NCI-H1092 treated with DMSO at 0.1 percent for 48 hours (cell line): ENCODE measurements around the gene CCNJL.
A peak's percentile ranks its signal among the peaks of the same experiment; 100 is the strongest.

ENCODE experiments used
- DNase-seq: peaks from one replicate; lab custom pipeline; 2025; lab: John Stamatoyannopoulos, UW

The CCNJL gene

DNA sequence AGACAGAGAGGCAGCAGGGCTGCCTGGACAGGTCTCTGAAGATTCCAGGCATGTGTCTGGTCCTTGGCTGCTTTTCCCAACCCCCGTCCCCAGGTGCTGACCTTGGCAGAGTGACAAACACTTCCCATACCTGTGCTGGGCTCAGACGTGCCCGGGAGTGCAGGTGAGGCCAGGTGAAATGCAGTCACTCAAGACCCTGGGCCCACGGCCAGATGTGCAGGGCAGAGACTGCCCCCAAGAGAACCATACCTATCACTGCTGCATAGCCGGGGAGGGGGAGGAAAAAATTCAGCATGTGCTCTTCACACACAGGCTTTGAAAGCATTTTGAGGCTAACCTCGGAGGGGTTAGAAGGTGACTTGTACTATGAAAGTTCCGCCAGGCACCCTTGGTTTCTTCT lies 22.6 kb downstream of the CCNJL start:
- no peak for DNase-seq

DNA sequence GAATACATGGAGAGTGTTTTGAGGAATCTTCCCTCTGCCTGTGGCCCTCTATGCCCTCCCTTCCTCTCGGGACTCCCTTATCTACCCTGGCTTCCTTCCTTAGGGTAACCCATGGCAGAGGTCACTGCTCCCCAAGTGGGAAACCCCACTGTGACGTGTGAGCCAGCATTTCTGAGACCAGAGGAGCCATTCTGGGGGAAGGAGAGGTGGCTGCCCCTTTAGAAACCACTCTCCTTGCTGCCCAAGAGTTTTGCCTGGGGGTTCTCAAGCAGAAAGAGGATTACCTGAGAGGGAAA lies 23.1 kb downstream of the CCNJL start:
- no peak for DNase-seq

GRCh38 chr5:160287378-160288051 lies 24.8 kb downstream of the CCNJL start:
- DNase-seq: peak; percentile 59

DNA sequence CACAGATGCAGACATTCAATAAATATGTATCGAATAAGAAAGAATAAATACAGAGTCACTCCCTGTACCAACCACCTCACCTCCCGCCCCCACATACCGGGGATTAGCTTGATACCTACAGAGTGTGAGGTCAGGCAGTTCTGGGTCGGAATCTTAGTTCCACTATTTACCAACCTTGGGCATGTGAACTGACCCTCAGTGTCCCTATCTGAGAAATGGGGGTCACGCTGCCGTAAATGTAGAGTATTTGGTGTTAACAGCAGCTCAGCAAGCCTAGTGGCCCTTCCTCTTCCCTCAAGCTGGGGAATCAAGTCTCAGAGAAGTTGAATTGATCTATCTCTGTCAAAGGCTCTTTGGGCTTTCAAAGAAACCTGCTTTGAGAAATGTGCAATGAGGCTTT lies 25.4 kb downstream of the CCNJL start:
- no peak for DNase-seq

DNA sequence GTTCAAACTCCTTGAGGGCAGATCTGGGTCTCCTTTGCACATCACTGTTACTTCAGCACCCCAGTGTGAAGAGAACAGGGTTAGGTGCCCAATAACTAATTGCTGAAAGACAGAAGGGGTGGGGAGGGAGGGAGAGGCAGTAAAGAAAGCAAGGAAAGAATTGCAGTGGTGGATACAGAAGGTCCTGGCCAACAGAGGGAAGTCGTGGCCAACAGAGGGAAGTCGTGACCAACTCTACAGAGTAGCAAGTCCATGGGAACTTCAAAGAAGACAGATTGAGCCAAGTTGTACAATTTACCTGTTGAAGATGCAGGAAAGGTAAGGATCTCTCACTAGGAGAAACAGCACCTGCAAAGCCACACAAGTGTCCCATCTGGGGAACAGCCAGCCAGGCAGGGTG lies 27.0 kb downstream of the CCNJL start:
- DNase-seq: no peak

DNA sequence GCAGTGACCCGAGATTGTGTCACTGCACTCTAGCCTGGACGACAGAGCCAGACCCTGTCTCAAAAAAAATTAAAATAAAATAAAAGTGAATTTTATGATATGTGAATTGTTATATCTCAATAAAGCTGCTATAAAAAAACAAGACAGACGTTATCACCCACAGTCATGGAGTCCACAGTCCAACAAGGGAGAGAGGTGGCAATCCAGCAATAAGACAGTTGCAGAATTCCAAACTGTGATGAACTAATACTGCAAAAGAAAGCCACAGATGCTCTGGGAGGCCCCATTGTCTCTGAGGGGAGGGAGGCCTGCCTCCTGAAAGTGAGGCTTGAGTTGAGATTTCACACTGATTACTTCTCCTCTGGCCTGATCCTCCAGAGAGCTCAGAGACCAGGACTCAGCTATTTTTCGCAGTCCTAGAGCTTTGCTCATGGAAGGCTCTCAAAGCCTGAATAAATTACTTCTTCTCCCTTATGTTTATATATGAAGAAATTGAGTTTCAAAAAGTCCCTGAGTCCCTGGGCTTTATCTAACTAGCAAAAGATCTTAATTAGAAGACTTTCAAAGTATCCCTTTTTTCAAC lies 28.0 kb downstream of the CCNJL start:
- no peak for DNase-seq

- DNase-seq: no peak
These were observed 31.1 kb downstream of the CCNJL start for GRCh38 chr5:160281275-160281674.

DNA sequence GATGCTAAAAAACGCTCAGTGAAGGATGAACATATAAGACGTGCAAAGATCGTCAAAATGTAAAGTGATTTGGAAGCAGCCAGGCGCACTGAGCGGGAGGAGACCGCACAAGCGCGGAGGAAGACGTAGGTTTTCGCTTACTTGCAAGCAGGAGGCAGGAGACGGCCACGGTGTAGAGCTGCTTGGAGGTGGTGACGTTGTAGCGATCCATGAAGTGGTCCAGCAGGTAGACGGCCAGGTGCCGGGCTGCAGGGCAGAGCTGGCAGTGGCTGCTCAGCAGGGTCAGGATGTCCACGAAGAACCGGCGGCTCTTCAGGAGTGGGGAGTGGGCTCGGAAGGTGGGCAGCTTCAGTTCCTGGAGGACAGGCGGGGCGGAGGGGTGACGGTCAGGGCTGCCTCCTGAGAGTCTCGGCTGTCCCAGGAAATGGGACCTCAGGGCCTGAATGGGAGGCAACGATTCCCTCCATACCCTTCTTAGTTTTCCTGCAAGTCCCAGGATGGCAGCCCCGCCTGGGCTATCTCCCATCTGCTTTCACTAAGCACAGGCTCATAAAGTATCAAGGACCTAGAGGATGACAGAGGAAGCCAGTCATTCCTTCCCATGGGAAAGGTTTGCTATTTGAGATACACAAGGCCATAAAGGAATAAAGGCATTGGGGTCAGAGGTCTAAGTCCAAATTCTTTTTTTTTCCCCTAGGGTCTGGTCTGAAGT lies 31.8 kb downstream of the CCNJL start:
- no peak for DNase-seq

GRCh38 chr5:160278343-160278742 lies 34.0 kb downstream of the CCNJL start:
- no peak for DNase-seq

- no peak for DNase-seq
These were observed 37.9 kb downstream of the CCNJL start for GRCh38 chr5:160274483-160274931.

- DNase-seq: peak; percentile 25
These were observed 39.5 kb downstream of the CCNJL start for GRCh38 chr5:160272889-160273288.

DNA sequence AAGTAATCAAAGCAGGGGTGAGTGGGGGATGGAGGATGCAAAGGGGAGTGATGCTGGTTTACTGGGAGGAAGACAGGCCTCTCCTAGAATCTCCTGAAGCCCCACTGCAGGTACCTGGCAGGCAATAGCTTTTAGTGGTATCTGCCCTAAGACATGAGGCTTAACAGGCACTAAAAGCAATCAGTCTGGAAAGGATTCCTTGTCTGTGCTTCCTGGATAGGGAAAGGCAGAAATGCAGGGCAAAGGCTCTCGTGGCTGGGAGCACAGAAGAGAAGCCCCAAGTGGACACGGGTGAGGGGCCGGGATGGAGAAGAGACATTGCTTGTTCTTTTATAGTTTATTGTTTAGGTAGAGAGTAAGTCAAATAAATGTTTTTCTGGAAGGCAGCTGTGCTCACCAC lies 40.1 kb downstream of the CCNJL start:
- DNase-seq: peak; percentile 25

DNA sequence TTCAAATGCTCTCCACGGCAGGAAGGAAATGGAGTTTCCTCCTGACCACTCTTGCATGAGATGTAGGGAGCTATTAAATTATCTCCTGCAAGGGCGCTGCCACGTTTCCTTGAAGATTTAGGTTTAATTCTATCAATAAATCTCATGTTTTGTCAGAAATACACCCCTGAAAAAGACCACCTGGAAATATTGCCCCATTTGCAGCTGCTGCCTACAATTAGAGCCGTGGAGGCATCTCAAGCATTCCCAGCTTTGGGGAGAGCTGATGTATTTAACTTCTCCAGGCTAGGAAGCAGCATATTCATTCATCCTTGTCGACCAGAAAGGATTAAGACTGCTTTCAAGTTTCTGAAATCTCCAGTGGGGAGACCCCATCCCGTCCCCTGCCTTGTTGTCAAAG lies 40.5 kb downstream of the CCNJL start:
- no peak for DNase-seq

DNA sequence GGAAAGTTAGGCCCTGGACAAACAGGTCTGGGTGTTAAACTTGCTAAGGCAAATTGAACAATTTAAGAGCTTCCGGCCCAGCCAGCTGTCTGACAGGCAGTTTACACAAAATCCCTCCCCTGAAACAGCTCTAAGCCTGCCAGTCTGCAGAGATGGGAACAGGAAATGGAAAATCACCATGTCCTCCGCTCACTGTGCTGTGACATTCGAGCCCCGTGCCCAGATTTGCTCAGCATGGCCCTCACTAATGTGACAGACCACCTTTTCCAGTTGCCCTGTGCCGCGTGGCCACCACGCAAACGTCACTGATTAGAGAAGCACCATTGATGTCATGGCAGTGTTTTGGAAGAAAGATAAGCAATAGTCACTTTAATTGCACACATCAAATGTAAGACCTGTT lies 41.0 kb downstream of the CCNJL start:
- peak; percentile 54 for DNase-seq

- no peak for DNase-seq
These were observed 41.7 kb downstream of the CCNJL start for GRCh38 chr5:160270704-160271103.

GRCh38 chr5:160269017-160269416 lies 43.3 kb downstream of the CCNJL start:
- no peak for DNase-seq

DNA sequence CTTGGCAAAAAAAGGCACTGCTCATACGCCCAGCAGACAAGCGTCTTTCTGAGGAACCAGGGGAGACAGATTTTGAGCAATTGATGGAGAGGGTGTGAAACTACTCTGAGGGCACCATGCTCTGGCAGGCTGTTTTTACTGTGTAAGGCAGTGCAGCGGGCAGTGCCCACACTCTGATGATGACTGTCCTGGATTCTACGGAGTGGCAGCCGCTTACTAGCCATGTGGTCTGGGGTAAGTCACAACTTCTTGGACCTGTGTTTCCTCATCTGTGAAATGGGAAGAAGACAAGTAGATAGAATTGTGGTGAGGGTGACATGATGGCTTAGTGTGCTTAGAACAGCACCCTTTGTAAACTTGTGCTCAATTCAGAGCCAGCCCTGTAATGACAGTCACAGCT lies 44.2 kb downstream of the CCNJL start:
- no peak for DNase-seq

DNA sequence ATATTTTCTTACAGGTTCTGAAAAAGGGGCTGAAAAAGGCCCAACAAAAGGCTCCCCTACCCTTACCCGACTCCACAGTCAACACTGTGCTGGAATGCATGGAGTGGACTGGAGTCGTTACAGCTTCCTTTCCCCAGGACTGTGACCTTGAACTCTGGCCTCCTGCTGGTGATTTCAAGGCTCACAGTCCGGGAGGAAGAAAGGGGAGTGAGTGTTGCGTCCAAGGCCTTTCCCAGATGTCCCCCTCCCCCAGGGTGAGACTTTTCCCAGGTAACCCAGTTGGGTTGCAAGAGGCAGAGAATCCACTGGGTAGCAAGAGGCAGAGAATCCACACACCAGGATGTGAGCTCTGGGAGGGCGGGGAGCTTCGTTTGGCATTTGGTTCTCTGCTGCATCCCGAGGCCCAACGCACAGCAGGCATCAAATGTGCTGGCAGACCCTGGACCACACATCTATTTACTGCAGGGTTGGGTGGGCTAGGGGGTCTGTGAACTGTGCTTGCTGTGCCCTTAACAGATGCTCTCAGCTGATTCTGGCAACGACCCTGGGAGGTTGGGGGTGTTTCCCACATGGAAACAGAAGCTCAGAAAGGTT lies 45.5 kb downstream of the CCNJL start:
- DNase-seq: no peak

DNA sequence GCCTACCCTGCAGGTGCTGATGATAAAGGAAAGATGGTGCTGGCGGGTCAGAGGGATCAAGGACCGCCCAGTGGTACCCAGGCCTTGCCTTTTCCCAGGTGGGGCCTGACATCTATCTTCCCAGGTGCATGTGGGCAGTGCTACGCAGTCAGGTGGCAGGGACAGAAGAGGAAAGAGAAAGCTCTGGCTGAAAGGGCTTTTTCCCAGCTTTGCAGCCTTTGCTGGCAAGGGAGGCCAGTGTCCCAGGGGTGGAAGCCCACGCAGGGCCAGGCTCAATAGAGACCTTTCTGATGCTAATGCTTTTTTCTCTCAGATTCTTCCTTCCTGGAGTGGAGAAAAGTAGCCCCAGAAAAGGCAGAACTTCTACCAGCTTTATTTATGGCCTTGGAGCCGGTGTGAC lies 46.3 kb downstream of the CCNJL start:
- DNase-seq: no peak

DNA sequence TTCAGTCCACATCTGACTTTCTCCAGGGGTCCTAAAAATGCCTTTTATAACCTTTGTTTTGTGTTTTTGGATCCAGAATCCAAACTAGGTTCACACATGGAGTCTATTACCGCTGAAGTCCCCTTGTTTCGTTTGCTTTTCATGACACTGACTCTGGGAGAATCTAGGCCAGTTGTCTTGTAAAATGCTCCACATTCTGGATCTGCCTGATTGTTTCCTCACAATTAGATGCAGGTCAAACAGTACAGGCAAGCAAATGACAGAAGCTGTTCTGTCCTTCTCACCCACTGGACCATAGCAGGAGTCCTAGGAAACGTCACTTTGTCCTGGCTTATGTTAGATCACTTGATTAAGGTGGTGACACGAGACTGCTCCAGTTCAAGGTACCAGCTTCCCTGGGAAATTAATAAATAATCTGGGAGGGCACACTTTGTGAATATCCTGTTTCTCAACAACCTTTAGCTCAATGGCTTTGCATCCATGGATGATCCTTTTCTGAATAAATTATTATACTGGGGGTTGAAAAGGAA lies 49.0 kb downstream of the CCNJL start:
- DNase-seq: no peak

- DNase-seq: no peak
These were observed 50.0 kb downstream of the CCNJL start for GRCh38 chr5:160262151-160263074.
